GM21723 (cell line): Measurements from ENCODE around the gene GMCL2.

Source experiments
- ATAC-seq: cut with Tn5 transposase; IDR thresholded peaks from one replicate; pipeline ENCODE4 v1.9.1; 2021; ENCODE audit warnings: mild to moderate bottlenecking, moderate library complexity; ENCODE audit not compliant: unreplicated experiment

Gene GMCL2

GRCh38 chr5:178189433-178189832, 2.3 kb upstream of the GMCL2 start:
- no peak for ATAC-seq

- no peak for ATAC-seq
These were observed 744 bp downstream of the GMCL2 start for GRCh38 chr5:178186427-178186826.

GRCh38 chr5:178182158-178182876, 4.9 kb downstream of the GMCL2 start:
- no peak for ATAC-seq

- ATAC-seq, result no peak
These were observed 6.9 kb downstream of the GMCL2 start for GRCh38 chr5:178180141-178180863.

GRCh38 chr5:178177569-178177968, 9.6 kb downstream of the GMCL2 start:
- no peak for ATAC-seq

GRCh38 chr5:178176791-178177190, 10.4 kb downstream of the GMCL2 start:
- no peak for ATAC-seq

- no peak for ATAC-seq
These were observed 12.7 kb downstream of the GMCL2 start for GRCh38 chr5:178174456-178174855.

GRCh38 chr5:178170455-178170854, 16.7 kb downstream of the GMCL2 start:
- ATAC-seq, result no peak

GRCh38 chr5:178165581-178165980, 21.6 kb downstream of the GMCL2 start:
- no peak for ATAC-seq

GRCh38 chr5:178163772-178164735, 23.1 kb downstream of the GMCL2 start:
- peak; percentile 93 for ATAC-seq

GRCh38 chr5:178162481-178162880, 24.7 kb downstream of the GMCL2 start:
- no peak for ATAC-seq

GRCh38 chr5:178160176-178160575, 27.0 kb downstream of the GMCL2 start:
- ATAC-seq, result no peak

GRCh38 chr5:178155065-178155464, 32.1 kb downstream of the GMCL2 start:
- ATAC-seq, result no peak

GRCh38 chr5:178153530-178154340, 33.4 kb downstream of the GMCL2 start, which contains the start of gene NHP2:
Gene NHP2 (minus strand): TSS chr5:178153885. CDS start chr5:178153817, 68 bp downstream.
- ATAC-seq, result peak; percentile 97

- no peak for ATAC-seq
These were observed 34.4 kb downstream of the GMCL2 start for GRCh38 chr5:178152491-178153444.

GRCh38 chr5:178150977-178151734, 36.0 kb downstream of the GMCL2 start:
- ATAC-seq, result no peak

- ATAC-seq, result no peak
These were observed 37.8 kb downstream of the GMCL2 start for GRCh38 chr5:178149199-178149932.

GRCh38 chr5:178147406-178147805, 39.8 kb downstream of the GMCL2 start:
- no peak for ATAC-seq
